ENCODE measurements around the gene DAPK2.

The DAPK2 gene

GRCh38 chr15:64019764-64020163 lies 26.5 kb downstream of the DAPK2 start:
- Mint-ChIP-seq H3K27ac (no peak overlapping the region), H3K4me3 (no peak overlapping the region), H3K27me3 (ENCODE audit: low read depth, poor library complexity) (peaks cover 19% of the 10 kb centered on the region), H3K36me3 (ENCODE audit: low read depth) (peaks cover 9% of the 10 kb centered on the region), H3K4me1 (peaks cover 13% of the 10 kb centered on the region), H3K9me3 (peaks cover 10% of the 10 kb centered on the region)
- no peak for DNase-seq
- TF ChIP-seq CTCF (IDR thresholded peaks at IDR 0.05): no peak

- no peak for TF ChIP-seq CTCF (IDR thresholded peaks at IDR 0.05)
- Mint-ChIP-seq H3K27ac (no peak overlapping the region), H3K27me3 (ENCODE audit: low read depth, poor library complexity) (peaks cover 11% of the 10 kb centered on the region), H3K9me3 (peaks cover 10% of the 10 kb centered on the region), H3K36me3 (ENCODE audit: low read depth) (peaks cover 9% of the 10 kb centered on the region), H3K4me1 (peaks cover 6% of the 10 kb centered on the region), H3K4me3 (no peak overlapping the region)
- DNase-seq: no peak
These were observed 28.6 kb downstream of the DAPK2 start for GRCh38 chr15:64017591-64018163.

GRCh38 chr15:64017082-64017588 lies 29.1 kb downstream of the DAPK2 start:
- no peak overlapping the region for H3K4me3 Mint-ChIP-seq
- no peak overlapping the region for H3K27ac Mint-ChIP-seq
- no peak for TF ChIP-seq CTCF (IDR thresholded peaks at IDR 0.05)
- no peak for DNase-seq
- peaks cover 10% of the 10 kb centered on the region for H3K9me3 Mint-ChIP-seq
- H3K27me3 Mint-ChIP-seq (ENCODE audit: low read depth, poor library complexity): peaks cover 11% of the 10 kb centered on the region
- peaks cover 9% of the 10 kb centered on the region for H3K36me3 Mint-ChIP-seq (ENCODE audit: low read depth)
- peaks cover 6% of the 10 kb centered on the region for H3K4me1 Mint-ChIP-seq

- TF ChIP-seq CTCF (IDR thresholded peaks at IDR 0.05): no peak
- peaks cover 9% of the 10 kb centered on the region for H3K36me3 Mint-ChIP-seq (ENCODE audit: low read depth)
- H3K4me3 Mint-ChIP-seq: no peak overlapping the region
- peaks cover 11% of the 10 kb centered on the region for H3K27me3 Mint-ChIP-seq (ENCODE audit: low read depth, poor library complexity)
- H3K9me3 Mint-ChIP-seq: peaks cover 10% of the 10 kb centered on the region
- H3K4me1 Mint-ChIP-seq: peaks cover 6% of the 10 kb centered on the region
- H3K27ac Mint-ChIP-seq: no peak overlapping the region
- DNase-seq: no peak
These were observed 30.0 kb downstream of the DAPK2 start for GRCh38 chr15:64016257-64016656.

GRCh38 chr15:64014995-64015394 lies 31.3 kb downstream of the DAPK2 start:
- Mint-ChIP-seq H3K27me3 (ENCODE audit: low read depth, poor library complexity) (peaks cover 15% of the 10 kb centered on the region), H3K4me1 (peaks cover 11% of the 10 kb centered on the region)

More at GRCh38 chr15:64014995-64015394, 31.3 kb downstream of the DAPK2 start:
- H3K27ac Mint-ChIP-seq: no peak overlapping the region
- no peak overlapping the region for H3K4me3 Mint-ChIP-seq
- H3K36me3 Mint-ChIP-seq (ENCODE audit: low read depth): no peaks in the 10 kb centered on the region
- DNase-seq: no peak
- TF ChIP-seq CTCF (IDR thresholded peaks at IDR 0.05): no peak
- no peaks in the 10 kb centered on the region for H3K9me3 Mint-ChIP-seq

All from nephron progenitor cell (in vitro differentiated cells).